ENCODE results near the gene FOXP4. TPM values are rescaled to one million over a fixed set of nuclear protein-coding genes. Genes with fewer than 3 reads are reported as not detected.

The FOXP4 gene
- total RNA-seq, 6 experiments from 2014 or later, result 17.9 to 24.4 (median 24.0) TPM

GRCh38 chr6:41629128-41629527, 82.9 kb downstream of the FOXP4 start:
- TF ChIP-seq, protein P1, sequence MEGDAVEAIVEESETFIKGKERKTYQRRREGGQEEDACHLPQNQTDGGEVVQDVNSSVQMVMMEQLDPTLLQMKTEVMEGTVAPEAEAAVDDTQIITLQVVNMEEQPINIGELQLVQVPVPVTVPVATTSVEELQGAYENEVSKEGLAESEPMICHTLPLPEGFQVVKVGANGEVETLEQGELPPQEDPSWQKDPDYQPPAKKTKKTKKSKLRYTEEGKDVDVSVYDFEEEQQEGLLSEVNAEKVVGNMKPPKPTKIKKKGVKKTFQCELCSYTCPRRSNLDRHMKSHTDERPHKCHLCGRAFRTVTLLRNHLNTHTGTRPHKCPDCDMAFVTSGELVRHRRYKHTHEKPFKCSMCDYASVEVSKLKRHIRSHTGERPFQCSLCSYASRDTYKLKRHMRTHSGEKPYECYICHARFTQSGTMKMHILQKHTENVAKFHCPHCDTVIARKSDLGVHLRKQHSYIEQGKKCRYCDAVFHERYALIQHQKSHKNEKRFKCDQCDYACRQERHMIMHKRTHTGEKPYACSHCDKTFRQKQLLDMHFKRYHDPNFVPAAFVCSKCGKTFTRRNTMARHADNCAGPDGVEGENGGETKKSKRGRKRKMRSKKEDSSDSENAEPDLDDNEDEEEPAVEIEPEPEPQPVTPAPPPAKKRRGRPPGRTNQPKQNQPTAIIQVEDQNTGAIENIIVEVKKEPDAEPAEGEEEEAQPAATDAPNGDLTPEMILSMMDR (IDR thresholded peaks at IDR 0.05), result no peak
- H3K4me1 Mint-ChIP-seq (ENCODE audit: low read depth), result 0 out of 2 replicates have a peak, but pooled peaks cover 6% of the 10 kb centered on the region
- H3K36me3 Mint-ChIP-seq (ENCODE audit: low read depth), result no peaks in the 10 kb centered on the region
- DNase-seq, result no peak
- H3K4me3 Mint-ChIP-seq, result no peak overlapping the region
- H3K27ac Mint-ChIP-seq, result no peak overlapping the region
- no peaks in the 10 kb centered on the region for H3K9me3 Mint-ChIP-seq
- H3K27me3 Mint-ChIP-seq (ENCODE audit: insufficient read depth), result peaks cover 37% of the 10 kb centered on the region

- Mint-ChIP-seq H3K27me3 (ENCODE audit: insufficient read depth) (peaks cover 45% of the 10 kb centered on the region), H3K9me3 (no peaks in the 10 kb centered on the region), H3K4me1 (ENCODE audit: low read depth) (0 out of 2 replicates have a peak, but pooled peaks cover 6% of the 10 kb centered on the region), H3K4me3 (no peak overlapping the region), H3K36me3 (ENCODE audit: low read depth) (no peaks in the 10 kb centered on the region), H3K27ac (no peak overlapping the region)
- no peak for DNase-seq
- TF ChIP-seq, protein P1 (IDR thresholded peaks at IDR 0.05), result no peak
These were observed 83.9 kb downstream of the FOXP4 start for GRCh38 chr6:41630069-41630468.

DNA sequence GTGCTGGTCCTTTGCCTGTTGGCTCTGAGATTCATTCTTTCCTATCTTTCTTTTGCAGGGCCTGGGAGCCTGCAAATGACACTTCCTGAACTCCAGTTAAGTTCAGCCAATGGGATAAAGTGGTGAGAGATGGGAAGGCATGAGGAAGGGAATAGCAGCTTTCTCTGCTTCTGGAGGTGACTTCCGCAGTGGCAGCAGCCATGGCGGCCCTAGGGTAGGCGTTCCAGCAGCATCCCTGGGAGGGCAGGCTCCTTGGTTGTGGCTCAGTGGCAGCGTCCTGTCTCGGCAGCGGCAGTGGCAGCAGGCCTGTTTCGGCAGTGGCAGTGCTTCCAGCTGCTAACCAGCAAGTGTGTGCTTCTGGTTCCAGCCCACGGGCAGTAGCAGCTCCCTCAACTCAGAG, 84.8 kb downstream of the FOXP4 start:
- Mint-ChIP-seq H3K4me1 (ENCODE audit: low read depth) (no peaks in the 10 kb centered on the region), H3K9me3 (no peaks in the 10 kb centered on the region), H3K36me3 (ENCODE audit: low read depth) (no peaks in the 10 kb centered on the region), H3K27me3 (ENCODE audit: insufficient read depth) (peaks cover 50% of the 10 kb centered on the region), H3K4me3 (no peak overlapping the region), H3K27ac (no peak overlapping the region)
- TF ChIP-seq, protein P1 (IDR thresholded peaks at IDR 0.05), result no peak
- DNase-seq, result no peak

- Mint-ChIP-seq H3K27me3 (ENCODE audit: insufficient read depth) (peaks cover 57% of the 10 kb centered on the region), H3K9me3 (no peaks in the 10 kb centered on the region), H3K27ac (no peak overlapping the region), H3K36me3 (ENCODE audit: low read depth) (no peaks in the 10 kb centered on the region), H3K4me1 (ENCODE audit: low read depth) (peaks cover 9% of the 10 kb centered on the region), H3K4me3 (no peak overlapping the region)
- no peak for DNase-seq
- TF ChIP-seq, protein P1 (IDR thresholded peaks at IDR 0.05), result no peak
These were observed 87.0 kb downstream of the FOXP4 start for GRCh38 chr6:41633056-41633634.

- no peaks in the 10 kb centered on the region for H3K9me3 Mint-ChIP-seq
- H3K4me1 Mint-ChIP-seq (ENCODE audit: low read depth), result peaks cover 9% of the 10 kb centered on the region
- DNase-seq, result no peak
- TF ChIP-seq, protein P1 (IDR thresholded peaks at IDR 0.05), result no peak
- no peaks in the 10 kb centered on the region for H3K36me3 Mint-ChIP-seq (ENCODE audit: low read depth)
- no peak overlapping the region for H3K27ac Mint-ChIP-seq
- H3K27me3 Mint-ChIP-seq (ENCODE audit: insufficient read depth), result peaks cover 58% of the 10 kb centered on the region
- H3K4me3 Mint-ChIP-seq, result no peak overlapping the region
These were observed 88.5 kb downstream of the FOXP4 start for GRCh38 chr6:41634657-41635056.
